B cell (primary cell): Measurements from ENCODE around the gene IL4R. TPM values are rescaled to one million over a fixed set of nuclear protein-coding genes. Genes with fewer than 3 reads are reported as not detected.

Experiments used
- ATAC-seq: fragments of 200-7000 bp; cut with Tn5 transposase; one replicate; pipeline ENCODE4 v1.10.0; 2021; ENCODE audit warnings: low read depth, mild to moderate bottlenecking, moderate number of reproducible peaks, moderate library complexity
- CTCF ChIA-PET: fragments of 350-600 bp; sonication (Branson Sonifier 250); formaldehyde crosslinking; loops from one replicate; lab custom pipeline; 2021; ENCODE audit warnings: antibody characterized with exemption, inconsistent platforms; lab: Charles Lee
- POLR2A ChIA-PET: fragments of 350-600 bp; sonication (Branson Sonifier 250); formaldehyde crosslinking; loops from one replicate; lab custom pipeline; 2021; ENCODE audit warnings: antibody characterized with exemption; lab: Charles Lee
- DNase-seq: peaks from one replicate; pipeline ENCODE4 v3.0.0; 2013
- H2AFZ ChIP-seq: 2 replicates; pipeline ENCODE4 v1.6.1; 2012; ENCODE audit warnings: mild to moderate bottlenecking, low read depth, low read length; ENCODE audit not compliant: insufficient read depth, poor library complexity, severe bottlenecking
- H3K27ac ChIP-seq, 2 donors: 1 replicate in 1 of 2; 2 replicates in 1 of 2; pipeline ENCODE4 v1.5.1; 2012 to 2013; ENCODE audit warnings: low read length in 2 of 2, mild to moderate bottlenecking in 2 of 2, moderate library complexity in 1 of 2
- H3K27me3 ChIP-seq, 4 experiments: fragments of 200-600 bp in 1 of 4; sonication (generic) in 1 of 4; replicated peaks in 1 of 4; 1 replicate in 2 of 4; 2 replicates in 2 of 4; pipeline versions ENCODE4 v1.6.1 to v1.7.0; 2013 to 2016; ENCODE audit warnings: low read length in 3 of 4, mild to moderate bottlenecking in 2 of 4, mixed read lengths in 1 of 4, moderate library complexity in 1 of 4; ENCODE audit not compliant: insufficient read depth in 4 of 4, control insufficient read depth in 3 of 4; ENCODE audit errors: control extremely low read depth in 1 of 4
- H3K36me3 ChIP-seq, 2 experiments: replicated peaks in 1 of 2; 1 replicate in 1 of 2; 2 replicates in 1 of 2; pipeline versions ENCODE4 v1.6.1 to v1.7.1; 2013; ENCODE audit warnings: low read length in 1 of 2; ENCODE audit not compliant: insufficient read depth in 2 of 2, control insufficient read depth in 1 of 2; ENCODE audit errors: control extremely low read depth in 1 of 2, extremely low read depth in 1 of 2
- H3K4me1 ChIP-seq, 2 donors: fragments of 200-600 bp in 1 of 2; sonication (generic) in 1 of 2; 1 replicate in 1 of 2; 2 replicates in 1 of 2; pipeline versions ENCODE4 v1.5.1 to v1.6.1; 2013 to 2017; ENCODE audit warnings: low read length in 2 of 2; ENCODE audit not compliant: control insufficient read depth in 2 of 2, insufficient read depth in 2 of 2
- H3K4me2 ChIP-seq: replicated peaks from 2 replicates; pipeline ENCODE3; 2012; ENCODE audit warnings: mild to moderate bottlenecking, low read depth, low read length; ENCODE audit not compliant: poor library complexity, severe bottlenecking
- H3K4me3 ChIP-seq, 5 experiments: fragments of 200-600 bp in 1 of 5; sonication (generic) in 1 of 5; 1 replicate in 3 of 5; 2 replicates in 2 of 5; pipeline versions ENCODE4 v1.5.1 to v1.7.0; 2011 to 2016; ENCODE audit warnings: low read length in 4 of 5, mild to moderate bottlenecking in 4 of 5, low read depth in 2 of 5, control low read depth in 1 of 5, moderate library complexity in 1 of 5; ENCODE audit not compliant: insufficient read depth in 1 of 5; ENCODE audit errors: control extremely low read depth in 1 of 5, extremely low read depth in 1 of 5
- H3K79me2 ChIP-seq: fragments of 200-600 bp; sonication (generic); one replicate; pipeline ENCODE4 v1.6.0; 2016; ENCODE audit warnings: low read length; ENCODE audit not compliant: control insufficient read depth, insufficient read depth
- H3K9ac ChIP-seq: fragments of 200-600 bp; sonication (generic); 2 replicates; pipeline ENCODE4 v1.6.1; 2017; ENCODE audit warnings: mild to moderate bottlenecking, low read length, moderate library complexity
- H3K9me3 ChIP-seq, 3 donors: one replicate each; pipeline versions ENCODE4 v1.6.1 to v1.7.1; 2013; ENCODE audit warnings: low read length in 2 of 3; ENCODE audit not compliant: control insufficient read depth in 2 of 3, insufficient read depth in 1 of 3; ENCODE audit errors: control extremely low read depth in 1 of 3
- H4K20me1 ChIP-seq: 2 replicates; pipeline ENCODE4 v1.6.0; 2012; ENCODE audit warnings: mild to moderate bottlenecking, low read length; ENCODE audit not compliant: insufficient read depth, control insufficient read depth, poor library complexity, severe bottlenecking
- H3K27ac Mint-ChIP-seq: one replicate; pipeline ENCODE4 v1.8.0; 2021; ENCODE audit warnings: mixed read lengths
- H3K27me3 Mint-ChIP-seq: one replicate; pipeline ENCODE4 v1.8.0; 2021; ENCODE audit warnings: mixed read lengths
- H3K4me1 Mint-ChIP-seq: one replicate; pipeline ENCODE4 v1.8.0; 2021; ENCODE audit warnings: mixed read lengths
- H3K4me3 Mint-ChIP-seq: one replicate; pipeline ENCODE4 v1.8.0; 2021; ENCODE audit warnings: mixed read lengths
- H3K9me3 Mint-ChIP-seq: one replicate; pipeline ENCODE4 v1.8.0; 2022; ENCODE audit warnings: mixed read lengths; ENCODE audit not compliant: insufficient read depth
- CTCF ChIP-seq: fragments of 200-600 bp; IDR thresholded peaks from one replicate; pipeline ENCODE4 v1.8.0; 2022; ENCODE audit warnings: antibody characterized with exemption, mild to moderate bottlenecking
- EZH2 ChIP-seq: IDR thresholded peaks from 2 replicates; pipeline ENCODE4 v1.6.1; 2012; ENCODE audit warnings: borderline replicate concordance, low read depth, mild to moderate bottlenecking, moderate library complexity, low read length; ENCODE audit not compliant: insufficient read depth, poor library complexity, severe bottlenecking
- WGBS: methylation state at CpG from one replicate; pipeline ENCODE4 v1.1.5; 2013; ENCODE audit warnings: missing lambda C conversion rate; ENCODE audit not compliant: insufficient coverage; 5-methylcytosine and 5-hydroxymethylcytosine counted together
- intact Hi-C: fragments of 100-400 bp; cut with micrococcal nuclease; formaldehyde crosslinking; loops from one replicate; pipeline ENCODE4 v1.10.0; 2022
- polyA plus RNA-seq: library from polyadenylated mRNA; depleted of rRNA; stranded (reverse); fragments of >200 nt; gene quantifications from 2 replicates; pipeline ENCODE4 v1.2.3, GENCODE V29; 2012
- total RNA-seq, 2 donors: library from RNA; stranded (reverse); fragments of 120-200 nt in 1 of 2; gene quantifications; 1 replicate in 1 of 2; 2 replicates in 1 of 2; pipeline versions ENCODE4 v1.2.3 to v1.2.4, GENCODE V29; 2013 to 2022

IL4R gene
- total and polyA plus RNA-seq, 2 donors (not counting 1 experiment from before 2014, with no cell fraction given) = 311 to 966 TPM

- 45% methylated on average over 3 of the region's 3 CpGs for WGBS
- ChIA-PET CTCF (interaction anchor here (0.5 to 2.1 kb wide), 10 partner anchors 13 to 173 kb away, joined by 3 to 9 read pairs (median 4); no protein-coding TSS in a partner anchor), POLR2A (interaction anchor here (0.6 to 1.1 kb wide), 6 partner anchors 9 to 42 kb away, joined by 3 to 7 read pairs (median 3); no protein-coding TSS in a partner anchor)
- Mint-ChIP-seq H3K4me3 (peak overlapping the region; percentile 73), H3K27ac (peak overlapping the region; percentile 86), H3K27me3 (no peaks in the 10 kb centered on the region), H3K9me3 (no peaks in the 10 kb centered on the region), H3K4me1 (peaks cover 80% of the 10 kb centered on the region)
- Histone ChIP-seq H3K79me2 (peaks cover 98% of the 10 kb centered on the region), H3K4me3 (no peak overlapping the region), H2AFZ (no peak overlapping the region), H4K20me1 (peaks cover 43% of the 10 kb centered on the region), H3K4me2 (peak overlapping the region; percentile 20), H3K27me3 (no peaks in the 10 kb centered on the region), H3K9ac (peak overlapping the region; percentile 21), H3K4me1 (peaks cover 63 to 72% of the 10 kb centered on the region in 2 donors), H3K27ac (peak overlapping the region; percentile 46 to 64), H3K9me3 (peaks cover 3 to 5% (median 4%) of the 10 kb centered on the region in 3 donors), H3K36me3 (peaks cover 3 to 21% of the 10 kb centered on the region in 2 experiments)
- intact Hi-C loops = loop anchor here (10.0 kb wide), 1 partner anchor 93 kb away; the partner anchor contains the start of gene IL4R
- TF ChIP-seq CTCF (no peak), EZH2 (no peak)
- ATAC-seq = peak; percentile 36
- peak; percentile 38 for DNase-seq
Observed at GRCh38 chr16:27408012-27408601, 94.3 kb downstream of the IL4R start.

- TF ChIP-seq EZH2 (no peak), CTCF (no peak)
- H3K79me2 ChIP-seq = peaks cover 98% of the 10 kb centered on the region
Observed at GRCh38 chr16:27408602-27409031, 94.8 kb downstream of the IL4R start.

More at GRCh38 chr16:27408602-27409031, 94.8 kb downstream of the IL4R start:
- Histone ChIP-seq H2AFZ (no peak overlapping the region), H3K27ac (peak overlapping the region; percentile 49 to 64), H3K9me3 (peaks cover 3 to 5% (median 4%) of the 10 kb centered on the region in 3 donors), H3K4me1 (peaks cover 58 to 75% of the 10 kb centered on the region in 2 donors), H3K27me3 (no peaks in the 10 kb centered on the region), H3K36me3 (peaks cover 6 to 21% of the 10 kb centered on the region in 2 experiments), H4K20me1 (peaks cover 41% of the 10 kb centered on the region), H3K4me3 (no peak overlapping the region), H3K9ac (peak overlapping the region; percentile 2), H3K4me2 (peak overlapping the region; percentile 20)
- peak overlapping the region; percentile 86 for H3K27ac Mint-ChIP-seq
- H3K9me3 Mint-ChIP-seq = no peaks in the 10 kb centered on the region
- ChIA-PET CTCF (interaction anchor here (0.9 to 1.9 kb wide), 5 partner anchors 13 to 133 kb away, joined by 3 to 6 read pairs (median 4); no protein-coding TSS in a partner anchor), POLR2A (interaction anchor here (1.1 kb wide), 1 partner anchor 27 kb away, joined by 3 read pairs; no protein-coding TSS in a partner anchor)
- intact Hi-C loops = loop anchor here (10.0 kb wide), 1 partner anchor 94 kb away; the partner anchor contains the start of gene IL4R
- H3K27me3 Mint-ChIP-seq = no peaks in the 10 kb centered on the region
- peak; percentile 61 for DNase-seq
- WGBS = 59% methylated on average over 4 of the region's 6 CpGs
- peak; percentile 21 for ATAC-seq
- peaks cover 80% of the 10 kb centered on the region for H3K4me1 Mint-ChIP-seq
- peak overlapping the region; percentile 73 for H3K4me3 Mint-ChIP-seq
